Left ventricle myocardium inferior (tissue), 1 donor: Measurements from ENCODE around the gene SYS1. TPM values are rescaled to one million over a fixed set of nuclear protein-coding genes. Genes with fewer than 3 reads are reported as not detected.
A peak's percentile ranks its signal among the peaks of the same experiment; 100 is the strongest.

ENCODE experiments used
- DNase-seq: peaks from one replicate; pipeline ENCODE4 v3.0.0-alpha.2; 2020
- H3K27ac ChIP-seq: fragments of 200-600 bp; replicated peaks from 2 replicates; pipeline ENCODE4 v1.8.0; 2021
- H3K27me3 ChIP-seq: fragments of 200-600 bp; 2 replicates; pipeline ENCODE4 v1.8.0; 2021; ENCODE audit warnings: low read depth
- H3K36me3 ChIP-seq: fragments of 200-600 bp; 2 replicates; pipeline ENCODE4 v1.8.0; 2021
- H3K4me1 ChIP-seq: fragments of 200-600 bp; 2 replicates; pipeline ENCODE4 v1.8.0; 2021
- H3K4me3 ChIP-seq: fragments of 200-600 bp; 2 replicates; pipeline ENCODE4 v1.8.0; 2021; ENCODE audit warnings: mild to moderate bottlenecking, moderate library complexity
- H3K9me3 ChIP-seq: fragments of 200-600 bp; replicated peaks from 2 replicates; pipeline ENCODE4 v1.8.0; 2021
- CTCF ChIP-seq: fragments of 200-600 bp; IDR thresholded peaks from 2 replicates; pipeline ENCODE4 v1.8.0; 2021; ENCODE audit warnings: antibody characterized with exemption, mild to moderate bottlenecking, borderline replicate concordance
- intact Hi-C: fragments of 100-400 bp; cut with micrococcal nuclease; formaldehyde crosslinking; loops from one replicate; pipeline ENCODE4 v1.11.0; 2022
- total RNA-seq: library from RNA; stranded (reverse); fragmentation: NEBNext Ultra II Directional; extraction: Animal tissue kit (Norgen Biotek cat#: 25700); gene quantifications from one replicate; pipeline ENCODE4 v1.2.1, GENCODE V29; 2021
- donor health status: DM: no; HTN: yes; CAD: no; lungs with severe emphysema.

SYS1 gene
- total RNA-seq, 1 donor from 2014 or later, result 20.8 TPM

DNA sequence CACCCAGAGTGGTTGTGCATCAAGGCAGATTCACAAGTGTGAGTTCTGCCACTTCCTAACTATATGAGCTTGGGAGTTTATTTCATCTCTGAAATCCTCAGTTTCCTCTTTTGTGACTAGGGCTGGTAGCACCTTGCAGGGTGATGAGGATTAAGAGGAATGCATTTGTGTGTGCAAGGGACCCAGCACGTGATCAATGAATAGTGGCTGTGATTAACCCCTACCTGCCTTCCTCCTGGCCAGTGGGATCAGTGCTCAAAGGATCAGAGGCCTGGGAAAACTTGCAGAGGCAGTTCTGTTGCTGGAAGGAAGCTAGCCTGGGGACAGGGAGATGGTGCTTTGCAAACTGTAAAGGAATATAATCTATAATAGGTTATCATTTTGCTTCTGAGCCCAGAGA, 22.0 kb upstream of the SYS1 start:
- Histone ChIP-seq H3K9me3 (no peaks in the 10 kb centered on the region), H3K27ac (peak overlapping the region; percentile 94), H3K36me3 (peaks cover 9% of the 10 kb centered on the region), H3K4me3 (peak overlapping the region; percentile 55), H3K4me1 (peaks cover 100% of the 10 kb centered on the region), H3K27me3 (no peaks in the 10 kb centered on the region)
- no peak for TF ChIP-seq CTCF
- DNase-seq, result no peak
- intact Hi-C loops, result no loop called here

- H3K27me3 ChIP-seq, result no peaks in the 10 kb centered on the region
- no peak for TF ChIP-seq CTCF
- no peak for DNase-seq
- peak overlapping the region; percentile 55 for H3K4me3 ChIP-seq
- intact Hi-C loops, result no loop called here
- H3K9me3 ChIP-seq, result no peaks in the 10 kb centered on the region
- peaks cover 9% of the 10 kb centered on the region for H3K36me3 ChIP-seq
- peak overlapping the region; percentile 94 for H3K27ac ChIP-seq
- H3K4me1 ChIP-seq, result peaks cover 100% of the 10 kb centered on the region
Measured at GRCh38 chr20:45341579-45341938, 21.4 kb upstream of the SYS1 start.

GRCh38 chr20:45341939-45342854, 20.8 kb upstream of the SYS1 start:
- no peak for TF ChIP-seq CTCF
- Histone ChIP-seq H3K4me1 (peaks cover 100% of the 10 kb centered on the region), H3K27me3 (no peaks in the 10 kb centered on the region), H3K4me3 (peak overlapping the region; percentile 85), H3K9me3 (no peaks in the 10 kb centered on the region), H3K36me3 (peaks cover 9% of the 10 kb centered on the region), H3K27ac (peak overlapping the region; percentile 94)
- DNase-seq, result peak; percentile 73
- intact Hi-C loops, result no loop called here

DNA sequence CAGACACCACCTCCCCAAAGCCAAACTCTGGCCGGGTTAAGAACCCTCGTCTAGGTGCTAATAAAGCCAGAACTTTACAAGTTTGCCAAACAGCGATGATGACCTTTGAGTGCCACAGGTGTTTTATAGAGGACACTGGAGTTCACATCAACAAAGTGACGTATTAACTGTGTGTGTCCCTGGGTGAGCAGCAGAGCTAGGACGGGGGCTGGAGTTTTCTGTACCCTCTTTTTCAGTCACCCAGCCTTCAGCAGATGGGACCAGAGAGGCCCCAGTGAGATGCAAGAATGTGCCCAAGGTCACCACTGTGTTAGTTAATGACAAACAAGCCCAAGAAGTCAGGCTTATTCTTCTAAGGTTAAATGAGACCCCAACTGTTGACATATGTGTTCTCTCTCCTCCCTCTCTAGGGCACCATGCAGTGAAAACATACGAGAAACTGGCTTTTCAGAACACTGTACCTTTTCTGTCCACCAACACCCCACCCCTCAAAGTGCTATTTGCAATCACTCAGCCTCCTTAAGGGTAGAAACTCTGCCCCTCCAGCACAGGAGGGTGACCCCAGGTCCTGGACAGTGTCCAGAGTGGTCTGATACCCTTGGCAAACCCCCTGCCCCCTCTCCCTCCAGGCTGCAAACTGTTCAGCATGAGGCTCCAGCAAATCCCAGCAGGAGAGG, 20.0 kb upstream of the SYS1 start:
- Histone ChIP-seq H3K27ac (peak overlapping the region; percentile 94), H3K4me1 (peaks cover 100% of the 10 kb centered on the region), H3K9me3 (no peaks in the 10 kb centered on the region), H3K36me3 (peaks cover 9% of the 10 kb centered on the region), H3K4me3 (peak overlapping the region; percentile 85), H3K27me3 (no peaks in the 10 kb centered on the region)
- no peak for DNase-seq
- intact Hi-C loops, result no loop called here
- TF ChIP-seq CTCF, result no peak

DNA sequence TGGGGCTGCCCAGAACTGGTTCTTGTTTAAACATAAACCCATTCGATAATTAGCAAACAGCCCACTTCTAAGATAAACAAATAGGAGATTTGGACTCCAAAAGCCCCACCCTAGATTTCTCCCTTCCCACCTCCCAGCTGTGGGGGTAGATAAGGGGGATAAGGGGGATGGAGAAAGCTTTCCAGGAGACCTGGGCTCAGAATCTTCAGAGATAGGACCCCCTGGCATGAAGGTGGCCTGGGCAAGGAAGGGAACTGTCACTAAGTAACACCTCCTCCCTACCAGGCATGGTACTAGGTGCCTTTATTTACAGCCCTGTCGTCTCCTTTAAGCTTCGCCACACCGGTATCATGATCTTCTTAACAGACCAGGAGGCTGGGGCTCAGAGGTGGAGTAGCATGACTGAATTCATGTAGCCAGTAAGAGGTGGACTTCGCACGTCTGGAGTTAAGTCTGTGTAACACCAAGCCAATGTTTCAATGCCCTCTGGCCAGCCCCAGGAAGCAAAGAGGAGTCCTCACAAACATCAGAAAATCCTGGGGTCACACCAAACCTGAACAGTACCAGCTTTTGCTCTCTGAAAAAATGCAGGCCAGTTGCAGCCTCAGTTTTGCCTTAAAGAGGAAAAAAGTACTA, 19.3 kb upstream of the SYS1 start:
- no peak for DNase-seq
- Histone ChIP-seq H3K9me3 (no peaks in the 10 kb centered on the region), H3K27ac (peak overlapping the region; percentile 94), H3K36me3 (peaks cover 9% of the 10 kb centered on the region), H3K27me3 (no peaks in the 10 kb centered on the region), H3K4me3 (peak overlapping the region; percentile 85), H3K4me1 (peaks cover 98% of the 10 kb centered on the region)
- TF ChIP-seq CTCF, result no peak
- intact Hi-C loops, result no loop called here
